BLaER1 treated with 17β-estradiol and CSF1 and Interleukin-3, amounts not matched to agents 10 nM and 100 nM (cell line): ENCODE data around the gene PPFIA1.
A peak's percentile ranks its signal among the peaks of the same experiment; 100 is the strongest.

Source experiments
- H3K27ac ChIP-seq, 11 experiments: shearing (Covaris generic); formaldehyde crosslinking; 2 replicates each; pipeline ENCODE4 v1.8.1; 2022
- H3K27me3 ChIP-seq, 11 experiments: shearing (Covaris generic); formaldehyde crosslinking; 2 replicates each; pipeline ENCODE4 v1.8.1; 2022
- H3K36me3 ChIP-seq, 11 experiments: shearing (Covaris generic); formaldehyde crosslinking; 2 replicates each; pipeline ENCODE4 v1.8.1; 2022
- H3K4me1 ChIP-seq, 10 experiments: shearing (Covaris generic); formaldehyde crosslinking; 2 replicates each; pipeline ENCODE4 v1.8.1; 2022
- H3K4me2 ChIP-seq, 11 experiments: shearing (Covaris generic); formaldehyde crosslinking; 2 replicates each; pipeline ENCODE4 v1.8.1; 2022
- H3K4me3 ChIP-seq, 10 experiments: shearing (Covaris generic); formaldehyde crosslinking; 2 replicates each; pipeline ENCODE4 v1.8.1; 2022
- H3K9ac ChIP-seq, 11 experiments: shearing (Covaris generic); formaldehyde crosslinking; 2 replicates each; pipeline ENCODE4 v1.8.1; 2022
- H3K9me3 ChIP-seq, 11 experiments: shearing (Covaris generic); formaldehyde crosslinking; replicated peaks in 1 of 11; 2 replicates each; pipeline ENCODE4 v1.8.1; 2022
- H4K20me1 ChIP-seq, 11 experiments: shearing (Covaris generic); formaldehyde crosslinking; 2 replicates each; pipeline ENCODE4 v1.8.1; 2022
- Cebpa-rat ChIP-seq, 11 experiments: shearing (Covaris generic); IDR thresholded peaks; 2 replicates each; pipeline ENCODE4 v1.8.1; 2022

PPFIA1 gene

DNA sequence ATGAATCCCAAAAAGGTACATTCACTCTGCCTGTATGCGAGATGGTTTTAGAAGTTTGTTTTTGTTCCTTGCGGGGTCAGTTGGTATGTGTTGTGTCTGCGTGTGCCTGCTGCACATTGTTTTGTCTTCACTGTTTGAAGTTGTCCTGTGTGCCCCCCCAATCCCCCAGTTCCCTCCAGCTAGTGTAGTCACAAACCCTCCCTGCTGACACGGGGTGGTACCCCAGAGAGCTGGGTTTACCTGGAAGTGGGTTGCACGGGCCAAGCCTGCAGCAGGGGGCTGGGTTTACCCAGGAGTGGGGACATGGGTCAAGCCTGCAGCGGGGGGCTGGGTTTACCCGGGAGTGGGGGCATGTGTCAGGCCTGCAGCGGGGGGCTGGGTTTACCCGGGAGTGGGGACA lies 150.0 kb downstream of the PPFIA1 start:
- Histone ChIP-seq H3K9ac (no peak overlapping the region), H3K27me3 (peaks cover 0 to 100% (median 20%) of the 10 kb centered on the region in 11 experiments; a peak in 16 of 22 replicates), H3K9me3 (no peaks in the 10 kb centered on the region), H3K27ac (no peak overlapping the region), H3K4me3 (no peak overlapping the region), H3K4me1 (peaks cover 30 to 52% (median 42%) of the 10 kb centered on the region in 10 experiments), H3K36me3 (no peaks in the 10 kb centered on the region), H4K20me1 (peaks cover 0 to 90% (median 12%) of the 10 kb centered on the region in 11 experiments; a peak in 12 of 22 replicates), H3K4me2 (no peak overlapping the region)
- no peak for TF ChIP-seq Cebpa-rat (IDR thresholded peaks at IDR 0.05)

DNA sequence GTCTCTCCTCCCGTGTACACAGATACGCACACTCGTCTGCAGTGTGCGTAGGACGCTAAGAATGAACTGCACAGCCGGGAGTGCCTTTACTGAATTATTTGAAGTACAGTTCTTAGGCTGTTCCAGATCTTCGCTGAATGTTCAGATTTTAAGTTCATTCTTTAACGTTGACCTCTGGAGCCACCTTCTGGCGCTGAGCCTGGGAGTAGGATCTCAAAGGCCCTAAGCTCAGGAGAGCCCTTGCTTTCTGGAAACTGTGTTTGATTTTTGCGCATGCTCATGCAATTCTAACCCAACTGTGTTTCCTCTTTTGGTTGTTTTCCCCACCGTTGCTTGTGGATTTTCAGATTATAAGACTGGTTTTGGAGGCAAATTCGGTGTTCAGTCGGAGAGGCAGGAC lies 150.6 kb downstream of the PPFIA1 start:
- TF ChIP-seq Cebpa-rat (IDR thresholded peaks at IDR 0.05): no peak
- peaks cover 33 to 52% (median 43%) of the 10 kb centered on the region in 10 experiments for H3K4me1 ChIP-seq
- no peak overlapping the region for H3K9ac ChIP-seq
- H4K20me1 ChIP-seq: peaks cover 0 to 87% (median 12%) of the 10 kb centered on the region in 11 experiments; a peak in 12 of 22 replicates
- no peaks in the 10 kb centered on the region for H3K9me3 ChIP-seq
- H3K27me3 ChIP-seq: peaks cover 0 to 100% (median 20%) of the 10 kb centered on the region in 11 experiments; a peak in 16 of 22 replicates
- peak overlapping the region in 6 of 11 experiments; percentile 1 to 70 (median 10); a peak in 6 of 22 replicates for H3K4me2 ChIP-seq
- H3K4me3 ChIP-seq: no peak overlapping the region
- H3K36me3 ChIP-seq: no peaks in the 10 kb centered on the region
- no peak overlapping the region for H3K27ac ChIP-seq

DNA sequence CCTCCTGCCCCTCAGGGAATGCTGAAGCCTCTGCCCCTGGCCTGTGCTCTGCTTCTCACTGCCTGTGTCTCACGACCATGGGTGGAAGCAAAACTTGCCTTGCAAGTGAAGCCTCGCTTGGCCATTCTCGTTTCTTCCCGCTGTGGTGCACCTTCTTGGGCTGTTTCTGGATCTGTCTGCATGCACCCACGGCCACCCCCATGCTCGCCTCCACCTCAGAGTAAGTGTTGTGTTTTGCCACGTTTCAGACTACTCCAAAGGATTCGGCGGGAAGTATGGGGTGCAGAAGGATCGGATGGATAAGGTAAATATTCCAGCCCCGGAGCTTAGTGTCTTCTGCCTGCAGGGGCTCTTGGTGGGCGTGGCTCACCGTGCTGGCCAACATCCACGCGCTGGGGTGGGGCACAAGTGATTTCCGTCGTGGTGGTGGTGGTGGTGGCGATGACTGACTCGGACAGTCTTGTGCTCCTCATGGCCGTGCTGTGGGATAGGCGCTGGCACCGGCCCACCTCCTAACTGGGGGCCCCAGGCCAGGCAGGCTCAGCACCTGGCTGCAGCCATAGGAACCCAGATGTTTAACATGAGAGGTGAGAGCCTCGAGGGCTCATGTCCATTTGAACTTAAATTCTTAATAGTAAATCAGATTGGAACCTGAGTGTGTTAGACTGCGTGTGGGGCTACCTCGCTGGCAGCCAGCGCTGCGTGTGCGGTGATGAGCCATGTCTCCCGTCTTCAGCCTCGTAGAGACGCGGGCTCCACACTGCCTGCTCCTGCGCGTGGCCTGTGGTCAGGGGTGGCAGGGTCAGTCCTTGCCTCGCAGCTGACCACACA lies 152.4 kb downstream of the PPFIA1 start:
- Histone ChIP-seq H3K4me3 (no peak overlapping the region), H3K27ac (no peak overlapping the region), H3K27me3 (peaks cover 0 to 99% (median 20%) of the 10 kb centered on the region in 11 experiments; a peak in 16 of 22 replicates), H3K9ac (no peak overlapping the region), H3K4me1 (peaks cover 30 to 54% (median 40%) of the 10 kb centered on the region in 10 experiments), H3K36me3 (no peaks in the 10 kb centered on the region), H3K9me3 (no peaks in the 10 kb centered on the region), H3K4me2 (peak overlapping the region in 9 of 11 experiments; percentile 69 to 87 (median 81); a peak in 12 of 22 replicates), H4K20me1 (peaks cover 0 to 88% (median 12%) of the 10 kb centered on the region in 11 experiments; a peak in 11 of 22 replicates)
- no peak for TF ChIP-seq Cebpa-rat (IDR thresholded peaks at IDR 0.05)

DNA sequence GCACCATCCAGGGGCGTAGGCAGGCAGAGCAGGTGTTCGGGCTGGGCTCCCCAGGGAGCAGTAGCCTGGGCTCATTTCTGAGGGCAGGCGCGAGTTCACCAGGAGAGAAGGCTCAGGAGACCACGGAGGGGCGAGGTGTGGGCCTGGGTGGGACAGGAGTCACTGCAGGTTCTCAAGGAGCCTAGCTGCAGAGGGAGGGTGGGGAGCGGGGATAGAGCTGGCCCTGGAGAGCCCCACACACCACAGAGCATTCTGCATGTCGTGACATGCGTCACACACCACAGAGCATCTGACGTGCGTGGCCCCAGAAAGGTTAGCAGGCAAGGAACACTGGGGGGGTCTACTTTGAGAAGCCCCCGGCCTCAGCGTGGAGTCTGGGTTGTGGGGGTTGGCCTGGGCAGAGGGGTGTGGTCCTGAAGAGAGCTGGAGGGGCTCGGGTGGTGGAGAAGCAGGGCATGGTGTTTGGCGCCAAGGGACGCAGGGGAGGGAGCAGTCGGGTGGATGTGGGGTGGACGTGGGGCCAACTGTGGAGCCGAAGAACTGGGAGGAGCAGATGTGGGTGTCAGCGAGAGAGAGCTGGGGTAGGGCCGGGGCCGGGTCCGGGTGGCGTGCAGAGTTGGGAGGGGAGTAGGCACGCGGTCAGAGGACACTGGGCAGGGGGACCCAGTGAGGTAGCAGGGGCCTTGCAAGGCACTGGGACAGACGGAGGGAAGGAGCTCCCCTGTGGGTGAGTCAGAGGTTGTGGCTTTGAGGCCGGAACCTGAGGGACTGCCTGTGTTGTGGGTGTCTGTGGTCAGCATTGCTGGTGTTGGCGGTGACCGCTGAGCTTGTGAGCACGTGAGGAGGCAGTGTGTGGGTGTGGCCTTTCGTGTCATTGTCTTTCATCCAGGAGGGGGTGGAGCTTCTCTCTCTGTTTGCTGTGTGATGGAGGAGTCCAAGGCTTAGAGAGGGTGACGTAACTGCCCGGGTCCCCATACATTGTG lies 153.3 kb downstream of the PPFIA1 start:
- Histone ChIP-seq H3K4me3 (no peak overlapping the region), H3K36me3 (no peaks in the 10 kb centered on the region), H3K4me2 (peak overlapping the region; percentile 69 to 87 (median 79)), H3K9ac (no peak overlapping the region), H3K27ac (no peak overlapping the region), H3K9me3 (no peaks in the 10 kb centered on the region), H4K20me1 (peaks cover 0 to 82% (median 12%) of the 10 kb centered on the region in 11 experiments; a peak in 11 of 22 replicates), H3K27me3 (peaks cover 0 to 99% (median 20%) of the 10 kb centered on the region in 11 experiments; a peak in 16 of 22 replicates), H3K4me1 (peaks cover 30 to 54% (median 40%) of the 10 kb centered on the region in 10 experiments)
- no peak for TF ChIP-seq Cebpa-rat (IDR thresholded peaks at IDR 0.05)

DNA sequence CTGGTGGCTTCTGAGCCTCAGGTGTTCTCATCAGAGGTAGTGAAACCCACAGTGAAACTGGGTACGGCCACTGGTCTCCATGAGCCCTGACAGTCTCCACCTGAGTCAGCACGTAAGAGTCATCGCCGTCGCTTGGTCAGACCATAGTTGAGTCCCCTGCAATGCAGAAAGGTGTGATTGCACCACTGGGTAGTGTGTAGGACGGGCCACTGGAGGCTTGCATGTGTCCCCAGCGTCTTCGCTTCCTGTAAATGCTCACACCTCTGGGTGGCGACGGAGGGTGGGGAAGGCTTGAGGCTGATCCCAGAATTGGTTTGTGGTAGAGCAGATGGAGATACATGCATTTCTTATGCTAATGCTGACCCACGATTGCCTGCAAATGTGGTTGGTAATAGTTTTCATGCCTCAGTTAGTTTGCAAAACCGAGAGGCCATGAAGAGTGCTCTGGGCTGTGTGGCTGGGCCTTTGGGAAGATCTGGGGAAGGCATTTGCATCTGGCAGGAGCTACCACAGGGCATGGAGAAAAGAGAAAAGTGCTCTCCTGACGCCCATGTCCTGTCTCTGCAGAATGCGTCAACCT lies 154.4 kb downstream of the PPFIA1 start:
- H3K36me3 ChIP-seq: no peaks in the 10 kb centered on the region
- peaks cover 0 to 99% (median 20%) of the 10 kb centered on the region in 11 experiments; a peak in 16 of 22 replicates for H3K27me3 ChIP-seq
- peak overlapping the region; percentile 69 to 87 (median 79) for H3K4me2 ChIP-seq
- H3K27ac ChIP-seq: no peak overlapping the region
- H3K4me3 ChIP-seq: no peak overlapping the region; a peak in 1 of 20 replicates
- peaks cover 0 to 82% (median 12%) of the 10 kb centered on the region in 11 experiments; a peak in 13 of 22 replicates for H4K20me1 ChIP-seq
- no peaks in the 10 kb centered on the region for H3K9me3 ChIP-seq
- peaks cover 31 to 60% (median 45%) of the 10 kb centered on the region in 10 experiments for H3K4me1 ChIP-seq
- no peak for TF ChIP-seq Cebpa-rat (IDR thresholded peaks at IDR 0.05)
- H3K9ac ChIP-seq: no peak overlapping the region

DNA sequence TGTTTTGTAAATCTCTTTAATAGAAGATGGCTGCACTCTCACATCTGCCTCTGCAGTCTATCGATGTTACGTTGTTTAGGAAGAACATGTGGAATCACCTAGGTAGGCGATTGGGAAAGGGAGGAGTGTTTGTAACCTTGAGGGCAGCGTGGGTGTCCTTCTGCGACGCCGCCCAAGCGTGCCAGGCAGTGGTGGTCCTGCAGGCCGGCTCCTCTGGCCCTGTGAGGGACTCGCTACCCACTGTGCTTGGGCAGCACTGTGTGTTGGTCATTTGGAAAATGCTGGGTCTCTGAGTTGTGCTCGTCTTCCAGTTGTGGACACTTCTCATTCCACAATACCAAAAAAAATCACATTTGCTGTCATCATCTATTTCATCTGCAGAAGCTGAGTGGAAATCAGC lies 156.9 kb downstream of the PPFIA1 start:
- peaks cover 48 to 74% (median 68%) of the 10 kb centered on the region in 10 experiments for H3K4me1 ChIP-seq
- TF ChIP-seq Cebpa-rat (IDR thresholded peaks at IDR 0.05): no peak
- H3K9ac ChIP-seq: no peak overlapping the region
- peaks cover 0 to 82% (median 7%) of the 10 kb centered on the region in 11 experiments; a peak in 14 of 22 replicates for H4K20me1 ChIP-seq
- H3K4me3 ChIP-seq: no peak overlapping the region
- H3K36me3 ChIP-seq: no peaks in the 10 kb centered on the region
- H3K9me3 ChIP-seq: no peaks in the 10 kb centered on the region
- H3K4me2 ChIP-seq: no peak overlapping the region
- H3K27ac ChIP-seq: no peak overlapping the region
- peaks cover 0 to 99% (median 19%) of the 10 kb centered on the region in 11 experiments; a peak in 15 of 22 replicates for H3K27me3 ChIP-seq

DNA sequence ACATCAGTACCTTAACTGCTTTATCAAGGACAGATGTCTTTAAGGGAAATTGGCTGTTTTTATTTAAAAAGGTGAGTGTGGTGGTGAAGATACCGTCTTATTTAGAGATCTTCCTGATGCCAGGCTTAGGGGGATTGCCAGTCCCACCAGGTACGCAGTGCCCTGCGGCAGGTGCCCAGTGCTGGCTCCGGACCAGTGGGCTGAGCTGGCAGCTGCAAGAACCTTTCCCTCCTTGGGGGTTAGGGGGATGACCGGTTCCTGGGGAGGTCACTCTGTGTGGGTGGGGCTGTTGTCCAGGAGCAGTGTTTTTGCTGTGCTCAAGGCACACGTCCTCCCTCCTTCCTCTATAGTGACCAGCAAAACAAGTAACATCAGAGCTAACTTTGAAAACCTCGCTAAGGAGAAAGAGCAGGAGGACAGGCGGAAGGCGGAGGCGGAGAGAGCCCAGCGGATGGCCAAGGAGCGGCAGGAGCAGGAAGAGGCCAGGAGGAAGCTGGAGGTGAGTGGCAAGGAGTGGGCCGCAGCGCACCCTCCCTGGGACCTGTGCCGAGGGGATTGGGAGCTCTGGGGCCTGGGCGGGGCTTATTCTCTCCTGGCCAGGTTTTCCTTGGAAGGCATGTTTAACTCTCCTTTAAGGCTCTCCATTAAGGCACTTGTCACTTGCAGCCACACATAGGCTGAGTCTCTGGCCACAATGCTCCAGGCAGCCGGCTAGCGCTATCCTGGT lies 158.4 kb downstream of the PPFIA1 start:
- H4K20me1 ChIP-seq: peaks cover 0 to 82% (median 0%) of the 10 kb centered on the region in 11 experiments; a peak in 13 of 22 replicates
- no peaks in the 10 kb centered on the region for H3K9me3 ChIP-seq
- no peak overlapping the region for H3K4me3 ChIP-seq
- no peak overlapping the region for H3K9ac ChIP-seq
- TF ChIP-seq Cebpa-rat (IDR thresholded peaks at IDR 0.05): no peak
- H3K27ac ChIP-seq: no peak overlapping the region
- H3K27me3 ChIP-seq: peaks cover 0 to 99% (median 15%) of the 10 kb centered on the region in 11 experiments; a peak in 14 of 22 replicates
- peak overlapping the region in 2 of 11 experiments; percentile 86 to 87; a peak in 2 of 22 replicates for H3K4me2 ChIP-seq
- H3K4me1 ChIP-seq: peaks cover 48 to 74% (median 68%) of the 10 kb centered on the region in 10 experiments
- H3K36me3 ChIP-seq: no peaks in the 10 kb centered on the region

DNA sequence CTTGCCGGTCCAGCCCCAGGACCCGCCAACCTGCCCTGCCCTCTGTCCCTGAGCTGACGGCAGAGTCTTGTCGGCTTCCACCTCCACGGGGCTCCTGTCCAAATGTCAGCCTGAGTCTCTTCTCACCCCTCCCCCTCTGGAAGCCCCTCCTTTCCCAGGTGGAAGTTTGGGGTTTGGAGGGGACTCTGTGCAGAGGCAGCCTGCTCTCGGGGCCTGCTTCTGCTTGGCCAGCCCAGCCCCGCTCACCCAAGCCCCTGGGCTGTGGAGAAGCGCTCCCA lies 158.9 kb downstream of the PPFIA1 start:
- Histone ChIP-seq H3K36me3 (no peaks in the 10 kb centered on the region), H3K27ac (no peak overlapping the region), H3K4me3 (no peak overlapping the region), H4K20me1 (peaks cover 0 to 82% (median under 1%) of the 10 kb centered on the region in 11 experiments; a peak in 12 of 22 replicates), H3K4me2 (peak overlapping the region in 8 of 11 experiments; percentile 34 to 87 (median 76); a peak in 12 of 22 replicates), H3K4me1 (peaks cover 48 to 74% (median 68%) of the 10 kb centered on the region in 10 experiments), H3K9me3 (no peaks in the 10 kb centered on the region), H3K27me3 (peaks cover 5 to 100% (median 18%) of the 10 kb centered on the region in 11 experiments; a peak in 14 of 22 replicates), H3K9ac (no peak overlapping the region)
- no peak for TF ChIP-seq Cebpa-rat (IDR thresholded peaks at IDR 0.05)
